B cell (primary cell): ENCODE results near the gene TM9SF4. TPM values are rescaled to one million over a fixed set of nuclear protein-coding genes. Genes with fewer than 3 reads are reported as not detected.
"Not testable (repeated sequence)": the region's sequence is repeated elsewhere in the genome, so short reads cannot be mapped to it uniquely, and the experiment has no call there.

Experiments used
- ATAC-seq: fragments of 200-7000 bp; cut with Tn5 transposase; one replicate; pipeline ENCODE4 v1.10.0; 2021; ENCODE audit warnings: low read depth, mild to moderate bottlenecking, moderate number of reproducible peaks, moderate library complexity
- CTCF ChIA-PET: fragments of 350-600 bp; sonication (Branson Sonifier 250); formaldehyde crosslinking; loops from one replicate; lab custom pipeline; 2021; ENCODE audit warnings: antibody characterized with exemption, inconsistent platforms; lab: Charles Lee
- POLR2A ChIA-PET: fragments of 350-600 bp; sonication (Branson Sonifier 250); formaldehyde crosslinking; loops from one replicate; lab custom pipeline; 2021; ENCODE audit warnings: antibody characterized with exemption; lab: Charles Lee
- DNase-seq: peaks from one replicate; pipeline ENCODE4 v3.0.0; 2013
- H2AFZ ChIP-seq: 2 replicates; pipeline ENCODE4 v1.6.1; 2012; ENCODE audit warnings: mild to moderate bottlenecking, low read depth, low read length; ENCODE audit not compliant: insufficient read depth, poor library complexity, severe bottlenecking
- H3K27ac ChIP-seq, 2 donors: 1 replicate in 1 of 2; 2 replicates in 1 of 2; pipeline ENCODE4 v1.5.1; 2012 to 2013; ENCODE audit warnings: low read length in 2 of 2, mild to moderate bottlenecking in 2 of 2, moderate library complexity in 1 of 2
- H3K27me3 ChIP-seq, 4 experiments: fragments of 200-600 bp in 1 of 4; sonication (generic) in 1 of 4; replicated peaks in 1 of 4; 1 replicate in 2 of 4; 2 replicates in 2 of 4; pipeline versions ENCODE4 v1.6.1 to v1.7.0; 2013 to 2016; ENCODE audit warnings: low read length in 3 of 4, mild to moderate bottlenecking in 2 of 4, mixed read lengths in 1 of 4, moderate library complexity in 1 of 4; ENCODE audit not compliant: insufficient read depth in 4 of 4, control insufficient read depth in 3 of 4; ENCODE audit errors: control extremely low read depth in 1 of 4
- H3K36me3 ChIP-seq, 2 experiments: replicated peaks in 1 of 2; 1 replicate in 1 of 2; 2 replicates in 1 of 2; pipeline versions ENCODE4 v1.6.1 to v1.7.1; 2013; ENCODE audit warnings: low read length in 1 of 2; ENCODE audit not compliant: insufficient read depth in 2 of 2, control insufficient read depth in 1 of 2; ENCODE audit errors: control extremely low read depth in 1 of 2, extremely low read depth in 1 of 2
- H3K4me1 ChIP-seq, 2 donors: fragments of 200-600 bp in 1 of 2; sonication (generic) in 1 of 2; 1 replicate in 1 of 2; 2 replicates in 1 of 2; pipeline versions ENCODE4 v1.5.1 to v1.6.1; 2013 to 2017; ENCODE audit warnings: low read length in 2 of 2; ENCODE audit not compliant: control insufficient read depth in 2 of 2, insufficient read depth in 2 of 2
- H3K4me2 ChIP-seq: replicated peaks from 2 replicates; pipeline ENCODE3; 2012; ENCODE audit warnings: mild to moderate bottlenecking, low read depth, low read length; ENCODE audit not compliant: poor library complexity, severe bottlenecking
- H3K4me3 ChIP-seq, 5 experiments: fragments of 200-600 bp in 1 of 5; sonication (generic) in 1 of 5; 1 replicate in 3 of 5; 2 replicates in 2 of 5; pipeline versions ENCODE4 v1.5.1 to v1.7.0; 2011 to 2016; ENCODE audit warnings: low read length in 4 of 5, mild to moderate bottlenecking in 4 of 5, low read depth in 2 of 5, control low read depth in 1 of 5, moderate library complexity in 1 of 5; ENCODE audit not compliant: insufficient read depth in 1 of 5; ENCODE audit errors: control extremely low read depth in 1 of 5, extremely low read depth in 1 of 5
- H3K79me2 ChIP-seq: fragments of 200-600 bp; sonication (generic); one replicate; pipeline ENCODE4 v1.6.0; 2016; ENCODE audit warnings: low read length; ENCODE audit not compliant: control insufficient read depth, insufficient read depth
- H3K9ac ChIP-seq: fragments of 200-600 bp; sonication (generic); 2 replicates; pipeline ENCODE4 v1.6.1; 2017; ENCODE audit warnings: mild to moderate bottlenecking, low read length, moderate library complexity
- H3K9me3 ChIP-seq, 3 donors: one replicate each; pipeline versions ENCODE4 v1.6.1 to v1.7.1; 2013; ENCODE audit warnings: low read length in 2 of 3; ENCODE audit not compliant: control insufficient read depth in 2 of 3, insufficient read depth in 1 of 3; ENCODE audit errors: control extremely low read depth in 1 of 3
- H4K20me1 ChIP-seq: 2 replicates; pipeline ENCODE4 v1.6.0; 2012; ENCODE audit warnings: mild to moderate bottlenecking, low read length; ENCODE audit not compliant: insufficient read depth, control insufficient read depth, poor library complexity, severe bottlenecking
- H3K27ac Mint-ChIP-seq: one replicate; pipeline ENCODE4 v1.8.0; 2021; ENCODE audit warnings: mixed read lengths
- H3K27me3 Mint-ChIP-seq: one replicate; pipeline ENCODE4 v1.8.0; 2021; ENCODE audit warnings: mixed read lengths
- H3K4me1 Mint-ChIP-seq: one replicate; pipeline ENCODE4 v1.8.0; 2021; ENCODE audit warnings: mixed read lengths
- H3K4me3 Mint-ChIP-seq: one replicate; pipeline ENCODE4 v1.8.0; 2021; ENCODE audit warnings: mixed read lengths
- H3K9me3 Mint-ChIP-seq: one replicate; pipeline ENCODE4 v1.8.0; 2022; ENCODE audit warnings: mixed read lengths; ENCODE audit not compliant: insufficient read depth
- EZH2 ChIP-seq: IDR thresholded peaks from 2 replicates; pipeline ENCODE4 v1.6.1; 2012; ENCODE audit warnings: borderline replicate concordance, low read depth, mild to moderate bottlenecking, moderate library complexity, low read length; ENCODE audit not compliant: insufficient read depth, poor library complexity, severe bottlenecking
- WGBS: methylation state at CpG from one replicate; pipeline ENCODE4 v1.1.5; 2013; ENCODE audit warnings: missing lambda C conversion rate; ENCODE audit not compliant: insufficient coverage; 5-methylcytosine and 5-hydroxymethylcytosine counted together
- intact Hi-C: fragments of 100-400 bp; cut with micrococcal nuclease; formaldehyde crosslinking; loops from one replicate; pipeline ENCODE4 v1.10.0; 2022
- polyA plus RNA-seq: library from polyadenylated mRNA; depleted of rRNA; stranded (reverse); fragments of >200 nt; gene quantifications from 2 replicates; pipeline ENCODE4 v1.2.3, GENCODE V29; 2012
- total RNA-seq, 2 donors: library from RNA; stranded (reverse); fragments of 120-200 nt in 1 of 2; gene quantifications; 1 replicate in 1 of 2; 2 replicates in 1 of 2; pipeline versions ENCODE4 v1.2.3 to v1.2.4, GENCODE V29; 2013 to 2022
- TF ChIP-seq, protein P1 (sequence below): fragments of 200-600 bp; IDR thresholded peaks from one replicate; pipeline ENCODE4 v1.8.0; 2022; ENCODE audit warnings: antibody characterized with exemption, mild to moderate bottlenecking

The TM9SF4 gene
- total and polyA plus RNA-seq, 2 donors (not counting 1 experiment from before 2014, with no cell fraction given): 23.5 to 53.8 TPM

DNA sequence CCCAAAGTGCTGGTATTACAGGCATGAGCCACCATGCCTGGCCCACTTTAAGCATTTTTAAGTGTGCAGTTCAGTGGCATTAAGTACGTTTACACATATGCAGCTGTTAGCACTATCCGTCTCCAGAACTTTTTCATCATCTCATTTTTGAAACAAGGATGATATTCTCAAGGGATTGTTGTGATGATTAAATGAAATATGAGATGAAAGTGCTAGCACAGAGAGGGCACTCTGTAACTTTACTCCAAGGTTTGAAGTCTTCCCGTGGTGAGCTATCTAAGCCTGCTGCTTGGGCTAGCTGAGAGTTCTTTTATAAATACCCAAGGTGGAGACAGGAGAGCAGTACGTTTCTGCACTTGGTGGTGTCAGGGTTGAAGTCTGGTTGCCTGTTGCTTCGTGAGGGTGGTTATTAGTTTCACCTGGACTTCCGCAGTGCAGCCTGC is 6.6 kb downstream of the TM9SF4 start:
- no peak overlapping the region for H3K27ac Mint-ChIP-seq
- peaks cover 4 to 7% of the 10 kb centered on the region in 2 donors for H3K4me1 ChIP-seq
- ATAC-seq: no peak
- H3K4me1 Mint-ChIP-seq: peaks cover 45% of the 10 kb centered on the region
- no peak overlapping the region for H3K4me2 ChIP-seq
- ChIA-PET CTCF (interaction anchor here (0.6 kb wide), 1 partner anchor 235 kb away, joined by 3 read pairs; no protein-coding TSS in a partner anchor), POLR2A (interaction anchor here (0.6 kb wide), 1 partner anchor 10 kb away, joined by 4 read pairs; no protein-coding TSS in a partner anchor)
- TF ChIP-seq EZH2: no peak
- TF ChIP-seq, protein P1, sequence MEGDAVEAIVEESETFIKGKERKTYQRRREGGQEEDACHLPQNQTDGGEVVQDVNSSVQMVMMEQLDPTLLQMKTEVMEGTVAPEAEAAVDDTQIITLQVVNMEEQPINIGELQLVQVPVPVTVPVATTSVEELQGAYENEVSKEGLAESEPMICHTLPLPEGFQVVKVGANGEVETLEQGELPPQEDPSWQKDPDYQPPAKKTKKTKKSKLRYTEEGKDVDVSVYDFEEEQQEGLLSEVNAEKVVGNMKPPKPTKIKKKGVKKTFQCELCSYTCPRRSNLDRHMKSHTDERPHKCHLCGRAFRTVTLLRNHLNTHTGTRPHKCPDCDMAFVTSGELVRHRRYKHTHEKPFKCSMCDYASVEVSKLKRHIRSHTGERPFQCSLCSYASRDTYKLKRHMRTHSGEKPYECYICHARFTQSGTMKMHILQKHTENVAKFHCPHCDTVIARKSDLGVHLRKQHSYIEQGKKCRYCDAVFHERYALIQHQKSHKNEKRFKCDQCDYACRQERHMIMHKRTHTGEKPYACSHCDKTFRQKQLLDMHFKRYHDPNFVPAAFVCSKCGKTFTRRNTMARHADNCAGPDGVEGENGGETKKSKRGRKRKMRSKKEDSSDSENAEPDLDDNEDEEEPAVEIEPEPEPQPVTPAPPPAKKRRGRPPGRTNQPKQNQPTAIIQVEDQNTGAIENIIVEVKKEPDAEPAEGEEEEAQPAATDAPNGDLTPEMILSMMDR: no peak
- no peak overlapping the region for H2AFZ ChIP-seq
- no peak overlapping the region for H3K9ac ChIP-seq
- H3K27me3 ChIP-seq: no peaks in the 10 kb centered on the region
- H3K9me3 ChIP-seq: no peaks in the 10 kb centered on the region
- no peak overlapping the region for H3K27ac ChIP-seq
- peaks cover 75% of the 10 kb centered on the region for H4K20me1 ChIP-seq
- H3K4me3 Mint-ChIP-seq: no peak overlapping the region
- intact Hi-C loops: no loop called here
- no peaks in the 10 kb centered on the region for H3K9me3 Mint-ChIP-seq
- H3K79me2 ChIP-seq: peaks cover 95% of the 10 kb centered on the region
- H3K36me3 ChIP-seq: peaks cover 0 to 4% of the 10 kb centered on the region in 2 experiments
- no peaks in the 10 kb centered on the region for H3K27me3 Mint-ChIP-seq
- no peak overlapping the region for H3K4me3 ChIP-seq
- WGBS: 92% methylated on average over 1 of the region's 6 CpGs
- DNase-seq: no peak

DNA sequence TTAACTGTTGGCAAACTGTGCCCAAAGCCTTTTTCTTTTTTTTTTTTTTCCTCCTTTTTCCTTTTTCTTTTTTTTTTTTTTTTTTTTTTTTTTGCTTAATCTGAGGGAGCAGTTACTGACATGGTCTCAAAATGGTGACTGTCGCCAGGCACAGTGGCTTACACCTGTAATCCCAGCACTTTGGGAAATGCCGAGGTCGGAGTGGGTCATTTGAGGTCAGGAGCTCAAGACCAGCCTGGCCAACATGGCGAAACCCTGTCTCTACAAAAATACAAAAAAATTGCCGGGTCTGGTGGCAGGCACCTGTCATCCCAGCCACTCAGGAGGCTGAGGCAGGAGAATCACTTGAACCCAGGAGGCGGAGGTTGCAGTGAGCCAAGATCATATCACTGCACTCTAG is 7.3 kb downstream of the TM9SF4 start:
- H3K27me3 ChIP-seq, H3K9ac ChIP-seq, H3K4me1 ChIP-seq, intact Hi-C loops, H3K27me3 Mint-ChIP-seq, H3K4me3 Mint-ChIP-seq, H3K9me3 ChIP-seq, DNase-seq, H3K9me3 Mint-ChIP-seq, ATAC-seq, H3K36me3 ChIP-seq, H3K4me2 ChIP-seq, H2AFZ ChIP-seq, H3K4me3 ChIP-seq, H3K27ac Mint-ChIP-seq: not testable (repeated sequence)
- POLR2A ChIA-PET: interaction anchor here (0.6 to 0.7 kb wide), 2 partner anchors 9 to 109 kb away, joined by 4 to 8 read pairs; no protein-coding TSS in a partner anchor
- H3K27ac ChIP-seq: peak overlapping the region in 1 of 2 donors; percentile 15
- WGBS: 100% methylated on average over 4 of the region's 6 CpGs
- H3K4me1 Mint-ChIP-seq: peaks cover 38% of the 10 kb centered on the region
- H4K20me1 ChIP-seq: peaks cover 75% of the 10 kb centered on the region
- peaks cover 88% of the 10 kb centered on the region for H3K79me2 ChIP-seq
- CTCF ChIA-PET: interaction anchor here (0.6 kb wide), 1 partner anchor 235 kb away, joined by 3 read pairs; no protein-coding TSS in a partner anchor

DNA sequence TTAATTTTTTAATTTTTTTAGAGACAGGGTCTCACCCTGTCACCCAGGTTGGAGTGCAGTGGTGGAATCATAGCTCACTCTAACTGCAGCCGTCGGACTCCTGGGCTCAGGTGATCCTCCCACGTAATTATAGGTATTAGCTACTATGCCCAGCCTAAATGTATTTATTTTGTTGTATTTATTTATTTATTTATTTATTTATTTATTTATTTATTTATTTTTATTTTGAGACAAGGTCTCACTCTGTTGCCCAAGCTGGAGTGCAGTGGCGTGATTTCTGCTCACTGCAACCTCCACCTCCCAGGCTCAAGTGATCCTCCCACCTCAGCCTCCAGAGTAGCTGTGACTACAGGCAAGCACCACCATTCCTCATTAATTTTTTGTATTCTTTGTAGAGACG is 8.9 kb downstream of the TM9SF4 start:
- CTCF ChIA-PET: interaction anchor here (1.1 to 1.4 kb wide), 3 partner anchors 10 to 83 kb away, joined by 4 to 6 read pairs (median 5); no protein-coding TSS in a partner anchor
- DNase-seq, H3K4me3 ChIP-seq, H3K36me3 ChIP-seq, H3K27me3 Mint-ChIP-seq, POLR2A ChIA-PET, H3K9ac ChIP-seq, H2AFZ ChIP-seq, H3K4me1 ChIP-seq, H3K9me3 Mint-ChIP-seq, H3K4me2 ChIP-seq, H3K4me3 Mint-ChIP-seq, H3K27ac Mint-ChIP-seq, intact Hi-C loops, H3K27me3 ChIP-seq, H3K27ac ChIP-seq, H3K9me3 ChIP-seq, ATAC-seq: not testable (repeated sequence)
- H3K79me2 ChIP-seq: peaks cover 71% of the 10 kb centered on the region
- H4K20me1 ChIP-seq: peaks cover 66% of the 10 kb centered on the region
- peaks cover 29% of the 10 kb centered on the region for H3K4me1 Mint-ChIP-seq
- no CpG with 5 or more reads among the region's 5 CpGs for WGBS
